HL-60/S4 treated with retinoic acid at 250 ng/mL for 4 days and 3 days (cell line): Measurements from ENCODE around the gene HS3ST6.
"Not testable (repeated sequence)": the region's sequence is repeated elsewhere in the genome, so short reads cannot be mapped to it uniquely, and the experiment has no call there.

Experiments
- in situ Hi-C: fragments of 300-500 bp; cut with MboI; formaldehyde crosslinking; loops from 2 replicates; pipeline ENCODE4 v1.7.0; 2022; ENCODE audit warnings: low sequenced_read_pairs

Gene HS3ST6

DNA sequence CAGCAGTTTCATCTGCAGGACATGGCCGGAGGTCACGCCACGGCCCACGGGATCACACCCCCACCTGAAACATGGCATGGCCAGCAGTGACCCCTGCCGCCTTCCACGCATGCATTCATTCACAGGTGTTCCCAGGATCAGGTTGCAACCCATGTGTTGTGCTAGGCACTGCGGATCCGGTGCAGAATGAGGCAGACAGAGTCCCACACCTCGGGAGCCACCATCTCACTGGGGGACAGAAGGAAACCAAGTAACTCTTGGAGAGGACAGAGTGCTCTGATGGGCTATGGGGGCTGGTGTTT, 29.1 kb upstream of the HS3ST6 start:
- in situ Hi-C loops = no loop called here

DNA sequence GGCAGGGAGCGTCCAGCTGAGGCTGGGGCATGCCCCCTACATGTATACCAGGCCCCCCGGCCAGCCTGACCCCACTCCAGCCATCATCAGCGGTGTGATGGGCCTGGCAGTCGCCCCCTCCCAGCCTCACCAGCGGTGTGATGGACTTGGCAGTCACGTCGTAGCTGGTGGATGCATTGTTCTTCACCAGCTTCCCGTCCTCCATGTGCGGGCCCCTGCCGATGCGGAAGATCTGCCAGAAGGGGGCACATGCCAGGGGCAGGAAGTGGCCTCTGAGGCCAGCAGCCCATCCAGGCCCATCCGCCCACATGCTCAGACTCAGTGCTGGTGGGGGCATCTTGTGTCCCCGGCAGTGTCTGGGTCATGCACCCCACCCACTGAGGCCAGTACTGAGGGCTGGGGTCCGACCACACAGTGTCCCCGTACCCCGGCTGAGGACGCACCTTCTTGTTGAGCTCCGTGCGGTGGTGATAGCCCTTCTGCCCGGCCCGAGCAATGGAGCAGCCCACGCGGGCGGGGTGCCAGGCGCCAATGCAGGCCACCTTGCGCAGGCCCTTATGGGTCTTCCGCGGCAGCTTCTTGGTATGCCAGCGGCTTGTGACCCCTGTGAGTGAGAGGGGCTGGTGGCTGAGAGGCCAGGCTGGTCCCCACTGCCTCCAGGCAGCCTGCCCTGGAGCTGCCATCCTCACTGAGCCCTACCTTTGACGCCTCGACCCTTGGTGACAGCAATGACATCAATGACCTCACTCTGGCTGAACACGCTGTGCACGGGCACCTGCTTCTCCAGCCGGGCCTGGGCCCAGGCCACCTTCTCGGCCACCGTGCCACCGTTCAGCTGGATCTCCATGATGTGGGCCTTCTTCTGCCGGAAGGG, 28.5 kb upstream of the HS3ST6 start:
- in situ Hi-C loops = no loop called here

DNA sequence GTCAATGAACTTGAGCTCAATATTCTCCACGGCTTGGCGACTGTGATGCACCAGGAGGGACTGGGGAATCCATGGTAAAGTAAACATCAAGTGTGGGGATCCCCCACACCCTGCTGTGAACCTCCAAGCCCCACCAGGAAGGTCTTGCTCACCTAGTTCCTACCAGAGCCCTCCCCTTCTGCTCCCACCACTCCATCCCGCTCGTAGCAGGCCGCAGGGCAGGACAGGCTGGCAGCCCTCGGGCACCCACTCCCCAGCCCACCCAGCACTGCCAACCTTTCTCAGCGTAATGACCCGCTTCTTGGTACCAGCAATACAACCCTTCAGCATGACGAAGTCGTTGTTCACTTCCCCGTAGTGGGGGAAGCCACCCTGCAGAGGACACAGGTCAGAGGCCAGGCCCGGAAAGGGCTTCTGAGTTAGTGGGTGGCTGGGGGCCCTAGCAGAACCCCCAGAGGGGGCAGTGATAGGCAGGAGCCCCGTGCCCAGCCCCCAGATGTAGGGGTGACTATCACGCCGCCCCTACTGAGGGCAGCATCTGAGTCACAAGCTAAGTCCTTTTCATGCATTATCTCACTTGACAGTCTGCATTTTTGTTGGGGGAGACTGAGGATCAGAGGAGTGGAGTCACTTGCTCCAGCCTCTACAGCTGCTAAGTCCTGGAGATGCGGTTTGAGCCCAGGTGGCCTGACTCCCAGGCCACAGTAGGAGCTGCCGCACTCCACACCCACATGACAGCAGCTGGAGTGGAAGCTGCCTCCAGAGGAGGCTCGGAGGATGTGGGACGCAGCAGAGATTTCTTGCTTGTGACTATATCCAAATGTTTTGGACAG, 27.6 kb upstream of the HS3ST6 start:
- in situ Hi-C loops = no loop called here

GRCh38 chr16:1944612-1945199, 26.5 kb upstream of the HS3ST6 start:
- in situ Hi-C loops = no loop called here

- in situ Hi-C loops = no loop called here
Measured at GRCh38 chr16:1942810-1943726, 24.9 kb upstream of the HS3ST6 start, which contains the start of gene MSRB1. MSRB1 (minus strand) TSS chr16:1943199; CDS start chr16:1943156, 43 bp downstream.

- in situ Hi-C loops = no loop called here
Measured at GRCh38 chr16:1942047-1942809, 24.0 kb upstream of the HS3ST6 start.

- in situ Hi-C loops = no loop called here
Measured at GRCh38 chr16:1941162-1942046, 23.2 kb upstream of the HS3ST6 start.

GRCh38 chr16:1940273-1941161, 22.3 kb upstream of the HS3ST6 start:
- in situ Hi-C loops = no loop called here

DNA sequence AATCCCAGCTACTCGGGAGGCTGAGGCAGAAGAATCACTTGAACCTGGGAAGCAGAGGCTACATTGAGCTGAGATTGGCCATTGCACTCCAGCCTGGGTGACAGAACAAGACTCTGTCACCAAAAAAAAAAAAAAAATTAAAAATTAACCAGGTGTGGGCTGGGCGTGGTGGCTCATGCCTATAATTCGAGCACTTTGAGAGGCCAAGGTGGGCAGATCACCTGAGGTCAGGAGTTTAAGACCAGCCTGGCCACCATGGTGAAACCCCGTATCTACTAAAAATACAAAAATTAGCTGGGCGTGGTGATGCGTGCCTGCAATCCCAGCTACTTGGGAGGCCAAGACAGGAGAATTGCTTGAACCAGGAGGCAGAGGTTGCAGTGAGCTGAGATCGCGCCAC, 21.6 kb upstream of the HS3ST6 start:
- in situ Hi-C loops = not testable (repeated sequence)

DNA sequence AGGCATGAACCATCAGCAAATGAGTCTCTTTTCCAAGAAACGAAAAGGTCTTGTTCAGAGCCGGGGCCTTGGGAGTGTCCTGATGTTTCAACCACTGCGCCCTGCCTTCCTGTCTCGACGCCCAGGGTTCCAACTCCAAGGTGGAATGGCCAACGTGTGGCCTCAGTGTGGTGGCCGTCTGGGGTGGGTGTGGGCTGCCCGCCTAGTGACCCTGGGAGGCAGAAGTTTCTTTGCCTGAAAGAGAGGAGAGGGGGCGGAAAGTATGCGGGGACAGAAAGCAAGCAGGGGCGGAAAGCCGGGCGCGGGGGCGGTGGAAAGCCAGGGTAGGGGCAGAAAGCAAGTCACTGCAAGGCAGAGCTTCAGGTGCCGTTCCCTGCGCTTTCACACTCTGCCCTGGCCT, 20.7 kb upstream of the HS3ST6 start:
- in situ Hi-C loops = no loop called here

GRCh38 chr16:1938316-1938715, 20.1 kb upstream of the HS3ST6 start:
- in situ Hi-C loops = no loop called here

GRCh38 chr16:1936945-1937479, 18.8 kb upstream of the HS3ST6 start:
- in situ Hi-C loops = no loop called here

GRCh38 chr16:1933097-1933661, 15.0 kb upstream of the HS3ST6 start:
- in situ Hi-C loops = no loop called here

DNA sequence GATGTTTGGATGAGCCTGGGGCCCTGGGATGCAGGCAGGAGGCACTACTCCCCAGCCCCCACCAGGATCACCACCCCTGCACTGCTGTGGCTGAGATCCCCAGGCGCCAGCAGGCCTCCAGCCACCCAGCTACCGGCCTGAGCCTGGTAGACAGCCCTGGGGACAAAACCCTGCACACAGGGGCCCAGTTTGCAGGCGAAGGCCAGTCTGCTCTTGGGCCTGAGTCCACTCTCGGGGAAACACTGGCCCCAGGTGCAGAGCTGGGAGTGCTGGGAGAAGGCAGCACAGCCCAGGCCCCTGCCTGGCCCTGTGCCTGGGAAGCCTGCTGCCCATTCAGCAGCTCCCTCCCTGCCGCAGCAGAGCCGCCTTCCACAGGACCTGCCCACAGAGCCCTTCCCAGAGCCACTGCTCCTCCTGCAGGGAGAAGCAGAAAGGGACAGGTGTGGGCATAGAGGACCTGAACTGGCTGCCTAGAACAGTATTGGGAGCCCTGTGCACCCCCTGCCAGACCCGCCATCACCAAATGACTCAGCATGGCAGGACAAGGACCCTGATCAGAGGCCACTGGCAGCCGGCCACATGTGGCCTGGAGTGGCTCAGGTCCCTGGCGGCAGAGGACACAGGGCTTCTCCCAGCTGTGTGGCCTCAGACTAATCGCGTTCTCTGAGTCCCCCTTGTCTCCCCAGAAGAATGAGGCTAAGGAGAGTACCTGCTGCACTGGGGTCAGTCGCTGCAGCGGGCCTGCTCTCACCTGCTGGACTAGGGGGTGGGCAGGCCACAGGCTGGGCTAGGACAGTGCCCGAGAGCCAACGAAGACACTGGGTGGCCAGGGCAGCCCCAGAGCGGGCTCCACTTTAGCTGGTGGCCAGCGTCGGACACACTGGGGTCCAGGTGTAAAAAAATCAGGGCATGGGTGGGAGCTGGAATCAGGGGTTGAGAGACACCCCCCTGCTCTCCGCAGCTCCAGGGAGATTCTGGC, 14.1 kb upstream of the HS3ST6 start:
- in situ Hi-C loops = no loop called here

GRCh38 chr16:1930338-1930720, 12.1 kb upstream of the HS3ST6 start:
- in situ Hi-C loops = no loop called here
